Panc1 (cell line): Measurements from ENCODE around the gene CDH8. TPM values are rescaled to one million over a fixed set of nuclear protein-coding genes. Genes with fewer than 3 reads are reported as not detected.

Experiments used
- ATAC-seq: fragments of 200-7000 bp; cut with Tn5 transposase; 2 replicates; pipeline ENCODE4 v1.9.1; 2020; ENCODE audit warnings: mild to moderate bottlenecking, moderate library complexity
- BruUV-seq: library from RNA; stranded (reverse); fragments of 400-500 nt; replicated peaks from 2 replicates; lab custom pipeline; 2021; lab: Mats Ljungman, UMichigan
- CTCF ChIA-PET: fragments of 300-600 bp; sonication (Branson Sonifier 250); formaldehyde crosslinking; loops from one replicate; lab custom pipeline; 2022; ENCODE audit warnings: antibody characterized with exemption; lab: Charles Lee
- POLR2A ChIA-PET: fragments of 300-600 bp; sonication (Branson Sonifier 250); formaldehyde crosslinking; loops from one replicate; lab custom pipeline; 2022; ENCODE audit warnings: antibody characterized with exemption; lab: Charles Lee
- DNase-seq: peaks from one replicate; pipeline ENCODE4 v3.0.0-alpha.2; 2010; ENCODE audit warnings: low read depth, low spot score
- H3K27ac ChIP-seq: 2 replicates; pipeline ENCODE4 v1.5.1; 2011; ENCODE audit warnings: mild to moderate bottlenecking, low read length, inconsistent platforms
- H3K27me3 ChIP-seq: fragments of 200-500 bp; sonication (Bioruptor generic); 2 replicates; pipeline ENCODE4 v1.6.0; 2014; ENCODE audit warnings: low read length, inconsistent platforms; ENCODE audit not compliant: control insufficient read depth, insufficient read depth
- H3K36me3 ChIP-seq: fragments of 200-500 bp; sonication (Bioruptor generic); 2 replicates; pipeline ENCODE4 v1.5.1; 2014; ENCODE audit warnings: inconsistent platforms, mild to moderate bottlenecking, low read length, moderate library complexity; ENCODE audit not compliant: control insufficient read depth, insufficient read depth
- H3K4me1 ChIP-seq: 2 replicates; pipeline ENCODE4 v1.5.1; 2011; ENCODE audit warnings: inconsistent platforms, mild to moderate bottlenecking, low read length, moderate library complexity; ENCODE audit not compliant: control insufficient read depth, insufficient read depth
- H3K4me3 ChIP-seq, 2 experiments: 2 replicates each; pipeline ENCODE4 v1.5.1; 2011 to 2012; ENCODE audit warnings: low read depth in 2 of 2, low read length in 2 of 2, mild to moderate bottlenecking in 2 of 2, inconsistent platforms in 1 of 2, moderate library complexity in 1 of 2
- H3K9me3 ChIP-seq: fragments of 200-500 bp; sonication (Bioruptor generic); 2 replicates; pipeline ENCODE4 v1.5.1; 2014; ENCODE audit warnings: low read depth, mild to moderate bottlenecking, inconsistent platforms, low read length, moderate library complexity; ENCODE audit not compliant: control insufficient read depth, insufficient read depth
- CTCF ChIP-seq: fragments of 450-650 bp; IDR thresholded peaks from 2 replicates; pipeline ENCODE4 v1.5.1; 2017; ENCODE audit warnings: mild to moderate bottlenecking
- POLR2AphosphoS5 ChIP-seq: IDR thresholded peaks from 2 replicates; pipeline ENCODE4 v1.6.1; 2012; ENCODE audit warnings: mild to moderate bottlenecking, low read depth, low read length, moderate library complexity
- REST ChIP-seq, 2 experiments: IDR thresholded peaks; 2 replicates each; pipeline ENCODE4 v1.6.1; 2011 to 2012; ENCODE audit warnings: low read depth in 2 of 2, control low read depth in 1 of 2, low read length in 1 of 2, mild to moderate bottlenecking in 1 of 2, moderate library complexity in 1 of 2; ENCODE audit not compliant: insufficient read depth in 1 of 2
- SIN3A ChIP-seq: IDR thresholded peaks from 2 replicates; pipeline ENCODE4 v1.6.1; 2012; ENCODE audit warnings: low read depth, mild to moderate bottlenecking, low read length, moderate library complexity, borderline replicate concordance; ENCODE audit not compliant: insufficient read depth
- TCF7L2 ChIP-seq: IDR thresholded peaks from 2 replicates; pipeline ENCODE4 v1.6.1; 2011; ENCODE audit warnings: mild to moderate bottlenecking, low read depth, low read length, inconsistent platforms
- in situ Hi-C: cut with HindIII; loops from 2 replicates; pipeline ENCODE4 v1.10.0; 2016; ENCODE audit warnings: low sequenced_read_pairs, low pct_unique_long_range_greater_than_20kb
- intact Hi-C: fragments of 100-400 bp; cut with micrococcal nuclease; formaldehyde crosslinking; loops from one replicate; pipeline ENCODE4 v1.10.0; 2022; ENCODE audit not compliant: unreplicated experiment
- total RNA-seq: library from RNA; stranded (reverse); gene quantifications from one replicate; pipeline ENCODE4 v1.2.1, GENCODE V29; 2021; ENCODE audit not compliant: unreplicated experiment

Gene CDH8
- total RNA-seq, 1 experiment from 2014 or later: 0.21 TPM

- no TSS peak for BruUV-seq
- ChIA-PET CTCF (no interaction called here), POLR2A (no interaction called here)
- no peak for TF ChIP-seq TCF7L2
- no peak for TF ChIP-seq POLR2AphosphoS5
- no peak for TF ChIP-seq SIN3A
- no peak for TF ChIP-seq REST (IDR thresholded peaks at IDR 0.05; ENCODE audit: insufficient read depth in 1 of 2, low read depth in 2 of 2, low read length in 1 of 2)
- no peak for TF ChIP-seq CTCF
- in situ Hi-C loops (no loop called here), intact Hi-C loops (no loop called here)
- Histone ChIP-seq H3K27me3 (no peaks in the 10 kb centered on the region), H3K27ac (no peak overlapping the region), H3K9me3 (no peaks in the 10 kb centered on the region), H3K36me3 (no peaks in the 10 kb centered on the region), H3K4me3 (no peak overlapping the region), H3K4me1 (no peaks in the 10 kb centered on the region)
- ATAC-seq (no peak), DNase-seq (no peak)
Observed at GRCh38 chr16:61969077-61969382, 67.2 kb downstream of the CDH8 start.

GRCh38 chr16:61968242-61969076 lies 67.8 kb downstream of the CDH8 start:
- no peak for TF ChIP-seq CTCF
- Histone ChIP-seq H3K9me3 (no peaks in the 10 kb centered on the region), H3K27ac (no peak overlapping the region), H3K4me3 (no peak overlapping the region), H3K4me1 (no peaks in the 10 kb centered on the region), H3K27me3 (no peaks in the 10 kb centered on the region), H3K36me3 (no peaks in the 10 kb centered on the region)
- DNase-seq (no peak), ATAC-seq (no peak)
- intact Hi-C loops (no loop called here), in situ Hi-C loops (no loop called here)
- ChIA-PET POLR2A (no interaction called here), CTCF (no interaction called here)
- BruUV-seq: no TSS peak
